ENCODE data around the gene OR52W1. TPM values are rescaled to one million over a fixed set of nuclear protein-coding genes. Genes with fewer than 3 reads are reported as not detected.

OR52W1 gene
- total RNA-seq, 1 donor: not detected

DNA sequence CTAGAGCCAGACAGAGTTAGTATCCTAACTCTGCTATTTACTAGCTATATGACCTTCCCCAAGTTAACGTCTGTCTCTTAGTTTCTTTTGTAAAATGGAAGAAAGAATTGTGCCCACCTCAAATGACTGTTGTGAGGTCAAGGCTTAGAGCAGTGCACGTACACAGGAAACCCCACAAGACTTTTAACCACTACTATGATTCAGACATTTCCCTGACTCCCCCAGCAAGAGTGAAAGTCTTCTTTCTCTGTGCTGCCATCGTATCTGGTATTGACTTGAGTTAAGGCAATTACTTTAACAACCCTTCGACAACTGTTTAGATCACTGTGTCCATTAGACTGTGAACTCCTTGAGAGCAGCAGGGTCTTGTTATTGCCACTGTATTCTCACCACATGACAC lies 2.6 kb upstream of the OR52W1 start:
- Histone ChIP-seq H3K36me3 (ENCODE audit: insufficient read depth, low read length) (no peaks in the 10 kb centered on the region), H3K27me3 (ENCODE audit: insufficient read depth, low read length) (no peaks in the 10 kb centered on the region), H2AFZ (ENCODE audit: low read length) (no peak overlapping the region), H4K20me1 (ENCODE audit: insufficient read depth, low read length) (no peaks in the 10 kb centered on the region), H3K79me2 (ENCODE audit: insufficient read depth, low read length) (no peaks in the 10 kb centered on the region), H3K9me3 (ENCODE audit: low read depth, low read length) (no peaks in the 10 kb centered on the region), H3K4me3 (ENCODE audit: insufficient read depth, low read length) (no peak overlapping the region), H3K4me1 (ENCODE audit: insufficient read depth, low read length) (no peaks in the 10 kb centered on the region), H3K4me2 (ENCODE audit: insufficient read depth, low read length) (no peak overlapping the region), H3K27ac (ENCODE audit: low read depth, low read length) (no peak overlapping the region)
- no peak for DNase-seq (ENCODE audit: insufficient read length, low spot score, missing footprints)
- TF ChIP-seq, protein P1, sequence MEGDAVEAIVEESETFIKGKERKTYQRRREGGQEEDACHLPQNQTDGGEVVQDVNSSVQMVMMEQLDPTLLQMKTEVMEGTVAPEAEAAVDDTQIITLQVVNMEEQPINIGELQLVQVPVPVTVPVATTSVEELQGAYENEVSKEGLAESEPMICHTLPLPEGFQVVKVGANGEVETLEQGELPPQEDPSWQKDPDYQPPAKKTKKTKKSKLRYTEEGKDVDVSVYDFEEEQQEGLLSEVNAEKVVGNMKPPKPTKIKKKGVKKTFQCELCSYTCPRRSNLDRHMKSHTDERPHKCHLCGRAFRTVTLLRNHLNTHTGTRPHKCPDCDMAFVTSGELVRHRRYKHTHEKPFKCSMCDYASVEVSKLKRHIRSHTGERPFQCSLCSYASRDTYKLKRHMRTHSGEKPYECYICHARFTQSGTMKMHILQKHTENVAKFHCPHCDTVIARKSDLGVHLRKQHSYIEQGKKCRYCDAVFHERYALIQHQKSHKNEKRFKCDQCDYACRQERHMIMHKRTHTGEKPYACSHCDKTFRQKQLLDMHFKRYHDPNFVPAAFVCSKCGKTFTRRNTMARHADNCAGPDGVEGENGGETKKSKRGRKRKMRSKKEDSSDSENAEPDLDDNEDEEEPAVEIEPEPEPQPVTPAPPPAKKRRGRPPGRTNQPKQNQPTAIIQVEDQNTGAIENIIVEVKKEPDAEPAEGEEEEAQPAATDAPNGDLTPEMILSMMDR (IDR thresholded peaks at IDR 0.05; ENCODE audit: extremely low read depth, low read depth, low read length): no peak

- Histone ChIP-seq H3K27ac (ENCODE audit: low read depth, low read length) (no peak overlapping the region), H4K20me1 (ENCODE audit: insufficient read depth, low read length) (no peaks in the 10 kb centered on the region), H3K4me3 (ENCODE audit: insufficient read depth, low read length) (no peak overlapping the region), H3K27me3 (ENCODE audit: insufficient read depth, low read length) (no peaks in the 10 kb centered on the region), H2AFZ (ENCODE audit: low read length) (no peak overlapping the region), H3K9me3 (ENCODE audit: low read depth, low read length) (no peaks in the 10 kb centered on the region), H3K4me2 (ENCODE audit: insufficient read depth, low read length) (no peak overlapping the region), H3K79me2 (ENCODE audit: insufficient read depth, low read length) (no peaks in the 10 kb centered on the region), H3K4me1 (ENCODE audit: insufficient read depth, low read length) (no peaks in the 10 kb centered on the region), H3K36me3 (ENCODE audit: insufficient read depth, low read length) (no peaks in the 10 kb centered on the region)
- TF ChIP-seq, protein P1 (IDR thresholded peaks at IDR 0.05; ENCODE audit: extremely low read depth, low read depth, low read length): no peak
- no peak for DNase-seq (ENCODE audit: insufficient read length, low spot score, missing footprints)
These were observed 1.4 kb upstream of the OR52W1 start for GRCh38 chr11:6197466-6198200.

DNA sequence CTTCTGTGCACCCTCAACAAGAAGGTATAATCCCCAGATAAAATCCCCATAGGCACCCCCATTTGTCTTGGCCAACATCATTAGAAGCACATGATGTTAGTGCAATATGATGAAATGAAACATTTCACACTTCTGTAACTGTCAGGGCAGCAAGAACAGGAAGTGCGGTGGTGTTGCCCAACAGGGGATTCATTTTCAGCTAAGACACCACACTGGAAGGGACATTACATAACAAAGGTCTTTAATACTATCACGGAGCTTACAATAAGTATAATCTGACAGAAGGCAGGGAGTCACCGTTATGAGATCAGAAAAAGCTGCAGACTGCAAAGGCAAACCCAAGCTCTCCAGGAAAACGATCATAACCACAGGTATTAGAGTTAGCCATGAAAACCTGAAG lies 2.0 kb downstream of the OR52W1 start:
- Histone ChIP-seq H3K4me3 (ENCODE audit: insufficient read depth, low read length) (no peak overlapping the region), H4K20me1 (ENCODE audit: insufficient read depth, low read length) (peaks cover 3% of the 10 kb centered on the region), H2AFZ (ENCODE audit: low read length) (no peak overlapping the region), H3K79me2 (ENCODE audit: insufficient read depth, low read length) (no peaks in the 10 kb centered on the region), H3K4me1 (ENCODE audit: insufficient read depth, low read length) (no peaks in the 10 kb centered on the region), H3K36me3 (ENCODE audit: insufficient read depth, low read length) (no peaks in the 10 kb centered on the region), H3K9me3 (ENCODE audit: low read depth, low read length) (no peaks in the 10 kb centered on the region), H3K27me3 (ENCODE audit: insufficient read depth, low read length) (no peaks in the 10 kb centered on the region), H3K4me2 (ENCODE audit: insufficient read depth, low read length) (no peak overlapping the region), H3K27ac (ENCODE audit: low read depth, low read length) (no peak overlapping the region)
- DNase-seq (ENCODE audit: insufficient read length, low spot score, missing footprints): no peak
- TF ChIP-seq, protein P1 (IDR thresholded peaks at IDR 0.05; ENCODE audit: extremely low read depth, low read depth, low read length): no peak

DNA sequence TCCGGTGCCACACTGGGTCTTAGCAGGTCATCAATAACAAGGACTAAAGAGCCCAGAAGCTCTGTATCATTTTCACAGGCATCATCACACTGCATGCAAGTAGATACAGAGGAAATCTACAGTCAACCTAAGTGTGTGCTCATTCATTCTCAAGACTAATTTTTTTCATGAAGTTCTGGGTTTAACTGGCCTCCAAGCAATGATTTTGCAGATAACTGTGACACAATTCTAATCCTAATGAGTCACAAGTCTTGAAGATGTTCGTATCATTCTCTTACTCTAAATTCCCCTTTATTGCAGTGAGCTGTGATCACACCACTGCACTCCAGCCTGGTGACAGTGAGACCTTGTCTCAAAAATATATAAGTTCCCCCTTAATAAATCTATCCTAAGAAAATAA lies 2.5 kb downstream of the OR52W1 start:
- no peak for DNase-seq (ENCODE audit: insufficient read length, low spot score, missing footprints)
- H3K36me3 ChIP-seq (ENCODE audit: insufficient read depth, low read length): no peaks in the 10 kb centered on the region
- H3K4me3 ChIP-seq (ENCODE audit: insufficient read depth, low read length): no peak overlapping the region
- H3K79me2 ChIP-seq (ENCODE audit: insufficient read depth, low read length): no peaks in the 10 kb centered on the region
- no peaks in the 10 kb centered on the region for H3K4me1 ChIP-seq (ENCODE audit: insufficient read depth, low read length)
- H3K9me3 ChIP-seq (ENCODE audit: low read depth, low read length): no peaks in the 10 kb centered on the region
- H3K27me3 ChIP-seq (ENCODE audit: insufficient read depth, low read length): no peaks in the 10 kb centered on the region
- no peak overlapping the region for H3K4me2 ChIP-seq (ENCODE audit: insufficient read depth, low read length)
- TF ChIP-seq, protein P1 (IDR thresholded peaks at IDR 0.05; ENCODE audit: extremely low read depth, low read depth, low read length): no peak
- H4K20me1 ChIP-seq (ENCODE audit: insufficient read depth, low read length): peaks cover 3% of the 10 kb centered on the region
- no peak overlapping the region for H2AFZ ChIP-seq (ENCODE audit: low read length)
- H3K27ac ChIP-seq (ENCODE audit: low read depth, low read length): no peak overlapping the region
